Activated CD4-positive, alpha-beta T cell treated with anti-CD3 and anti-CD28 coated beads for 24 hours (primary cell): Measurements from ENCODE around the gene CCDC102B.
"Not testable (repeated sequence)": the region's sequence is repeated elsewhere in the genome, so short reads cannot be mapped to it uniquely, and the experiment has no call there.

Experiments
- DNase-seq, 2 donors: peaks; one replicate each; pipeline ENCODE4 v3.0.0-alpha.2; 2020; ENCODE audit warnings: low read depth in 2 of 2

Gene CCDC102B

DNA sequence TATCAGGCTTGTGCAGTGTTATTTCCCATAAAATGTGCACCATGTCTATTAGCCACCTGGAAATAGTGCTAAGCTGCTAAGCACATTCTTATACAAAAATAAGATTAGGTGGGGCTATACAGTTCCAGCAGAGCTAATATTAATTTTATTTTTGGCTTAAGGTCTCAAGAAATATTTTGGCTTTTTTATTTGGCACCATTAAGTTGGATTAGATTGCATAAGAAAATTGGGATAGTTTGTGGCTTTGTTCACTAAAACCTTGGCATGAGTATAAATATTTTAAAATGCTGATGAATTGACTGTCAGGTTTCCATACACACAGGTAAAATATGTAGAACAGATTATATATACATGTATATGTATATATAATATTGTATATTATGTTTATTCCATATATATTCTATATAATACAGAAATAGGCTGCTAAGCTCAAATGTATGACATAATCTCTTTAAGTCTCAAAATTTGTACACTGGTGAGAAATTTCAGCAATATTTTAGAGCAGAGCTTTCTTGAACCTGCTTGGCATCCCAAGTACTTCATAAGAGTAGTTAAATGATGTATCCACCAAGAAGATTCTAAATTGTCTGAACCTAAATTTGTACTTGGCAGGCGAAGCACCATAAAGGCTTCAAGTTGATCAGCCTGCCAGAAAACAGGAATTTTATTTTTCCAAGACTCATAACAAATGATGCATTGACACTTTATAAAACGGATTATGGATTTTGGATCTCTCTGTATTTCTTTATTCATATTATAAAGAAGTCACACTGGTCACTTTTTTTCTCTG lies 32.6 kb downstream of the CCDC102B start:
- DNase-seq, result no peak

DNA sequence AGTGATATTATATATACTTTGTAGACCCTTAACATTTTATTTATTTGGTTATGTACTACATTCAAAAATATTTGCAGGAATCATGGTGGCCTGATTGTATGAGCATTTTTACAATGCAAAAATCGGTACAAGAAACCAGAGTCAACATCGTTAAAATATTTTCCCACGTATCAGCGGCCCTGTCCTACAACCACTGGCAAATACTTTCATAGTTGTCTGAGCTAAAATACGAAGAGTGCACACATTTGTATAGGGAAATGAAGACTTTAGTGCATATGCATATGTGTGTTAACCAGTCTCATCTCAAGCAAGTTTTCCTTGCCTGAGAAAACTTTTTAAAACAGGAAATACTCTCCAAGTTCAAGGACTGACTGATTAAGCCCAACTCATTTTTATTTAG lies 35.9 kb downstream of the CCDC102B start:
- DNase-seq, result no peak

- no peak for DNase-seq
Observed at GRCh38 chr18:68837665-68838451, 40.0 kb downstream of the CCDC102B start.

DNA sequence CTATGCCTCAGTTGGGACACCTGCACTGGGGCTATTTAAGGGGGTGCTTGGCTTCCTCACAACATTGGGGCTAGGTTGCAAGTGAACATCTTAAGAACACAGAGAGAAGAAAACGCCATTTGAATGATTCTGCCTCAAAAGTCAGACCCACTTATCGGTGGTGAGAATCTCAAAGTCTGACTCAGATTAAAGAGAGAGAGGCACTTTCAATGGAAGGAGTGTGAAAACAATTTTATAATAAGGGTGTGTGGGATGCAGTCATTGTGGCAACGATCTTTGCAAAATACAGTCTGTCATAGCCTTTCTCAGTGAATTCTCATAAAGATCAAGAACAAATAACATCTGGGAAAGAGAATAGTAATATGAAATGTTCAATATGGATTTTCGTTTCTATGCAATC lies 41.8 kb downstream of the CCDC102B start:
- DNase-seq, result no peak

DNA sequence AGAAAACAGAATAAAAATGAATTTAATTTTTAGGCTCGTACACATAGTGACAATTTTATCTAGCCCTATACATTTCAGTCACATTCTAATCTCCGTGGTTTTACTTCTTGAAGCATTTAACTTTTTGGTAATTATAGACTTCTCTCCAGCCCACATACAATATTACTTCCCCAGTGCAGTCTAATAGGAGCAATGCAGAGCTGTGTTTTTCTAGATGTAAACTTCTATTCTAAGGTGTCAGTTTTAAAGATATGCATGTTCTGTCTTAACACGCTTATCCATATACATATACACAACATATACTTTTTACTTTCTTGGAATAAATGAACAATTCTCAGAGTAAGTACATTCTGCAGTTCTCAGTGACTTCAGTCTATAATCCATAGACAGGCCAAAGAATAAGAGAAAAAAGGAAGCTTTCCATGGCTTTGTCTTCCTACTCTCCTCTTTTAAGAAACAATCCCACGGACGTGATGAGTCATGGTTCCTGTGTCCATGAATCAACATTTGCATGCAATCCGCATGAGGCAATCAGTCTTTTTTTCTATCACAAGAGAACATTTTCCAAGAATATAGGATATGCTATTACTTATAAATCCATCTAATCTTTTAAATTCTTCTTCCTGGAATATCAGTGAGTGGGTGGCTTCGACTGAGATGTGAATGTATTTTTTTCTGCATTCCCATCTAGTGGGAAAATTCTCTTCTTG lies 42.8 kb downstream of the CCDC102B start:
- DNase-seq, result no peak

DNA sequence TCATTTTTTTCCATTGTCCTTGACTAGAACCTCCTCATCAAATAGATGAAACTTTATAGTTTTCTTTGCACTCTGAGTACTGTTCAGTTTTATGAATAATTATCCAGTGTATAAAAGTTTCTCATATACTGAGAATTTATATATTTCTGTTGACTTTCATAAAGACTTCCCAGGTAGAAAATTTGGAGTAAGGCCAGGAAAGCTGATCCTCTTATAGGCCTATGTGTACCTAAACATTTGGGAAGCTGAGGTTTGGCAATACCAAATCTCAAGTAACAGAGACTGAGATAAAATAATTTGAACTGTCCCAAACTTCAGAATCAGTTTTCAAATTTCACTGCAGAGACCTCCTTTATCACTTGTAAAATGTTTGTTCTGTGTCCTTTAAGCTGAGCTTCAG lies 43.4 kb downstream of the CCDC102B start:
- no peak for DNase-seq

- DNase-seq, result no peak
Observed at GRCh38 chr18:68842951-68843350, 45.1 kb downstream of the CCDC102B start.

DNA sequence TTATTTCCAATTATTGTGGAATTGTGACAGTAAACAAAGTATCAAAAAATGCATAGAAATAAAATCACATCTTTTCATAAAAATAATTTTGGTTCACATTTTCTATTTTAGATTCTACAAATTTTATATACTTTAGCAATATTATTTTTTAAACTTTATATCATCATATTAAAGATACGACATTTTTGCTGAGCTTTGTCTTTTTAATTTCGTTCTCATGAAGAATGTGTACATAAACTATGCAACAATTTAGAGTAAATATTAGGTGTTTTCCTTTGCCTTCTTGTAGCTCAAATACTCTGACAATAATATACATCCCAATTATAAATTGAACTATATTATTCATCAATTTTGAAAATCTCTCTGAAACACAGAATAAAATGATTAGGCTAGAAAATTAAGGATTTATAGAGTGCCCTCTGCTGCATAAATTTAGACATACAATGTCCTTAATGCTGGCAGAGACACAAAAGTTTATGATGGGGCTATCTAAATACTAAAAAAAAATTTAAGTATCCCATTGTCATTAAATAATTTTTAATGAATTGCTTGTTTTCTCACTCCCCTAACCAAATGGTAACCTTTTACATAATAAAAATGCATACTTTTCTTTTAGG lies 45.7 kb downstream of the CCDC102B start:
- no peak for DNase-seq

GRCh38 chr18:68847219-68847837 lies 49.4 kb downstream of the CCDC102B start:
- no peak for DNase-seq

DNA sequence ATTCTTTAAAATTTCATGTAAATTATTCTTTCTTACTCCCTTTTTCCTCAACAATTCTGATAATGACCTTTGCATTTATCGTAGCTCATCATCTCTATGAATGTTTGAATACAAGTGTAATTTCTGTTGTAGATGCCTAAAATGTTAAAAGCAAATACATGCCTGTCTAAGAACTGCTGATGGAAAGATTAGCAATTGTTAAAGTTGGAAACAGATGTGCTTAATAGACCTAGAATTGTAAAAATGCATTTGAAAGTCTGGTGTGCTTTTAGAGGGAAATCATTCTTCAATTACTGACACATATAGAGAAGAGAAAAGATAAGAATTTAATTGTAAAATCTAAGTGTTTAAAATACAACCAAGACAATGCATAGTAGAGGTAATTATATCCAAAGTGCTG lies 50.4 kb downstream of the CCDC102B start:
- DNase-seq, result no peak

GRCh38 chr18:68854786-68855391 lies 57.0 kb downstream of the CCDC102B start:
- no peak for DNase-seq

- DNase-seq, result no peak
Observed at GRCh38 chr18:68855491-68855890, 57.6 kb downstream of the CCDC102B start.

- no peak for DNase-seq
Observed at GRCh38 chr18:68861365-68861764, 63.5 kb downstream of the CCDC102B start.

DNA sequence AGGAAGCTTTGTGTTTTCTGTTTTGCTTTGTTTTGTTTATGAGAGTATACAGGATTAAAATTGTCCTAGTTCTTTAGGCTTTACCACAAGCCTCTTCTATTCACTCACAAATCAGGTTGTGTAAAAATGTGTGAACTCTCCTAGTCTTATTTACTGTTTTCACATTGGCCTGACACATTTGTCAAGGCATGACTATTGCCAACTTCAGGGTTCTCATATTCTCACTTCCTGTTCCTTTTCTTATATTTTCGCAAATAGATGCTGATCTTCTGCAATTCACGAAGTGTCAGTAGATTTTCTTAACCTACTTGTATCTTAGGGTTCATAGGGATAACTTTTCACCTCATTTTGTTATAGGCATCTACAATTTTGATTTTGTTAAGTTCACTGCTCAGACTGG lies 67.1 kb downstream of the CCDC102B start:
- DNase-seq, result no peak

DNA sequence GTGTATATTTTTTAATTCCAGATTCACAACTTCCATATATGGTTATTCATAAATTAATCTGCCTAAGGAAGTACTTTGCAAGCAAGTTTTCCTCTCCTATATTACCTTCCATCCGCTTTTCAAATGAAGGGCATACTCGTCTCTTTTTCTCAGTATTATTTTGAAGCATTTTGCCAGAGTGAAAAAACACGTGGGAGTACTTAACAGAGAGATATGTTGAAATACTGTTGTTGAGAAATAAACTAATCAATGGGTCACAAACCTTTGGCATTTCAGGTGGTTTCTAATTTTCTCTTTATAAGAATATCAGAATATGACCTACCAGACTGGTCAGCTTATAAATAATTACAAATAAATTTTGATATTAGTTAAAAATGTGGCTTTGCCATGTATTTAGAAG lies 67.6 kb downstream of the CCDC102B start:
- DNase-seq, result no peak

- no peak for DNase-seq
Observed at GRCh38 chr18:68873003-68873402, 75.1 kb downstream of the CCDC102B start.

GRCh38 chr18:68874361-68874760 lies 76.5 kb downstream of the CCDC102B start:
- DNase-seq, result no peak

- not testable (repeated sequence) for DNase-seq
Observed at GRCh38 chr18:68879947-68880346, 82.1 kb downstream of the CCDC102B start.

DNA sequence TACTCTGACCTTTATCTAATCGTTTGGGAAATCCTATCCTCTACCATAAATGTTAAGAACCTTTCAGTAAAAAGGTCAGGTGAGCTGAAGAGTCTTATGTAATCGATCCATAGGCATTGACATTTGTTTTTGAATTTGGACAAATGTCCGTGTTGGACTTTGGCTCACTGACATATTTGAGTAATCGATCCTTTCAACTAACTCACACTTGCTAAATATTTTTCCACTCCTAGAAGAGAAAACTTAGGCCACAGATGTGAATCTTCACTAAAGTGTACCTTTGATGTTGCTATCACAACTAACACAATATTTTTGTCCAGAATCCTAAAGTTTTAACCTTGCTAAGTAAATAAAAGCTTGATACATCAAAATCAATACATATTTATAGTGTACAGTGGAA lies 89.5 kb downstream of the CCDC102B start:
- no peak for DNase-seq

DNA sequence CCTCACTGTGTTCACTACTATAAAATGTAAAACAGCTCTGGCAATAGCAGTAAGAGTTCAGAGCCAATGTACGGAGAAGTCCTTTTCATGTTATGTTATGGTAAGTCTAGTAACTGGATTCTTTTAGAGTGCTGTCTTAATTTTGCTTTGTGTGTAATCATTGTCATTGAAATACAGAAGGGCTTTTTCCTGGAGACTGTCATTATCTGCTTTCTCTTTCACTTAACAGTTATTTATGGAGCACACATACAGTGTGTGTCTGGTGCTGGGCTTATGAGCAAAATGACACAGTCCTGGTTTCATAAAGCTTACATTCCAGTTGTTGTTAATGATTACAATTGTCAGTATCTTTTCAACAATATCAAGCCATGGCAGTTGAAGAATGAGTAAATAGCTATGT lies 95.5 kb downstream of the CCDC102B start:
- DNase-seq, result no peak

- no peak for DNase-seq
Observed at GRCh38 chr18:68897286-68897685, 99.4 kb downstream of the CCDC102B start.
